Middle frontal gyrus (tissue), 1 donor: ENCODE measurements around the gene SLC16A14.

Experiments
- DNase-seq: peaks from one replicate; pipeline ENCODE4 v3.0.0-alpha.2; 2015; ENCODE audit warnings: low spot score; ENCODE audit errors: extremely low spot score

SLC16A14 gene

DNA sequence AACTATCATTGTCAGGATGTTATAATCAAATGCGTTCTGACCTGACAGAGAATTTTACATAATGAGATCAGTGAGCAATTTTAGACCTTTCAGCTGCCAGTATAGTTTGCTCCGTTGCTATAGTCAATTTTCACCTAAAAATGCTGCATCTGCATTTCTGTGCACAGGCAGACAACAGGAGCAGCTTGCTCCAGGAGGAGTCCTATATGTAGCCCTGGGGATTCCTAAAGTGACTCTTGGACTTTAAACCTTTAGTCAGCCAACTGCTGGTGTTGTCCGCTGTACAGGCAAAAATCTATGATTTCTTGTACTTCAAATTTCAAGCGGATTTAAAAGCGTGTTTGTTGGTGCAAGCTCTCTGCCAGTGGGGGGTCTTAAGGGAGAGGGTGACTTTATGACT lies 25.7 kb downstream of the SLC16A14 start:
- no peak for DNase-seq

DNA sequence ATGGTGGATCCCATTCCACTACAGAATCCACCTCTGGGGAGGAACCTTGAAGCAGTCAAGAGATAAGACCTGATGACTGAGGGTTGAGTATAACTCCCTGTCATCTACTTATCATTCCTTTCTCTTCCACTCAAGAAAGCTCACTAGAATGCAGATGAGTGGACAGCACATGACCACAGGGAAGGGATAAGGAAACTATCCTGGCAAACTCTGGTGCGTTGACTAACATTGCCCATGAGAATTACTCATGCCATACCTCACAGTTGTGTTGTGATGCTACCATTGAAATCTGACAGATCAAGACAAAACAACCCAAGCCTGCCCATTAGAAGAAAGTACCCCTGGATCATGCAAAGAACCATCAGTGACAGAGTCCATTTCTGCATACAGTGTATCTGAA lies 26.5 kb downstream of the SLC16A14 start:
- no peak for DNase-seq

DNA sequence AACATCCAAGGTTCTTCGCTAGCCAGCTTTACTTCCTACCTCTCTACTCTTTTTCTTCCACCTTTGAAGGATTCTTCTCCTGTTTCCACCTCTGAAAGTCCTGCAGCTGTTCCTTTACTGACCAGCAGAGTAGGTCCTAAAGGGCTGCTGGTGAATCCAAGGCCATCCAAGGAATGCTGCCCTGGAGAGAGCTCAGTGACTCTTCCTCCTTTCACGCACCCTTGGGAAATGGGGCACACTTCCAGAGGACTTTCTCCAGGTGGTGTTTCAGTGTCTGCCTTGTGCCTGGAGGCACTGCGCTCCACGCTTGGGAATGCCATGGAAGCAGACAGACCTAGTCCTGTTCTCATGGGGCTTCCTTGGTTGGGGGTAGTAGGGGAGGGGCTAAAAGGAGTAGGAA lies 45.4 kb downstream of the SLC16A14 start:
- DNase-seq, result no peak

DNA sequence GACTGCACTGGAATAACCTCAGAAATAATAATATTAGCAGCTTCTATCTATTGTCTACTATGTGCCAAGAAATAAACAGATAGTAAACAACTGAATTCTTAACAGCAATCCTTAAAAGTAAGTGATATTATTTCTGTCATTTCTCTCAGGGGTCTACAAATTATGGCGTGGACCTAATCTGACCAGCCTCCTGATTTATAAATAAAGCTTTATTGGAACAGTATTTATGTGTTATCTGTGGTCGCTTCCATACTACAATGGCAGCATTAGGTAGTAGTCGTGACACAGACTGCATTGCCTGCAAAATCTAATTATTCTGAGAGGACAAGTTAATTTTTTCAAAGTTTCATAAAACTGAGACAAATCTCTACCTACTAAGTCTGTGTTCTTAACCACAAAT lies 49.0 kb downstream of the SLC16A14 start:
- no peak for DNase-seq

DNA sequence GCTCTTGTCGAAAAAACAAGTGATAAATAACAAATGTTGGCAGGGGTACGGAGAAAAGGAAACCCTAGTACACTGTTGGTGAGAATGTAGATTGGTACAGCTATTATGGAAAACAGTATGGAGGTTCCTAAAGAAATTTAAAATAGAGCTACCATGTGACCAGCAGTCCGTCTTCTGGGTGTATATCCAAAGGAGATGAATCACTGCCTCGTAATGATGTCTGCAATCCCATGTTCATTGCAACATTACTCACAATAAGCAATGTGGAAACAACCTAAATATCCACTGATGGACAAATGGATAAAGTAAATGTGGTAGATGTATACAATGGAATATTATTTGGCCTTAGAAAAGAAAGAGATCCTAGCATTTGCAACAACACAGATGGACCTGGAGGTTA lies 50.6 kb downstream of the SLC16A14 start:
- DNase-seq, result no peak

DNA sequence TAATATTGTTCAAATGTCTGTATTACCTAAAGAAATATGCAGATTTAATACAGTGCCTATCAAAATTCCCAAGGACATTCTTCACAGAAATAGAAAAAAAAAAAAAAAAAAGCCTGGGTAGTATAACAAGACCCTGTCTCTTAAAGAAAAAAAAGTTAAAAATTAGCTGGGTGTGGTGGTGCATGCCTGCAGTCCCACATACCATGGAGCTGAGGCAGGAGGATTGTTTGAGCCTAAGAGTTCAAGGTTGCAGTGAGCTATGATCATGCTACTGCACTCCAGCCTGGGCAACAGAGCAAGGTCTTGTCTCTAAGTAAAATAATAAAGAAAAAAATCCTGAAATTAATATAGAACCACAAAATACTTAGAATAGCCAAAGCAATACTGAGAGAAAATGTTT lies 51.9 kb downstream of the SLC16A14 start:
- no peak for DNase-seq

DNA sequence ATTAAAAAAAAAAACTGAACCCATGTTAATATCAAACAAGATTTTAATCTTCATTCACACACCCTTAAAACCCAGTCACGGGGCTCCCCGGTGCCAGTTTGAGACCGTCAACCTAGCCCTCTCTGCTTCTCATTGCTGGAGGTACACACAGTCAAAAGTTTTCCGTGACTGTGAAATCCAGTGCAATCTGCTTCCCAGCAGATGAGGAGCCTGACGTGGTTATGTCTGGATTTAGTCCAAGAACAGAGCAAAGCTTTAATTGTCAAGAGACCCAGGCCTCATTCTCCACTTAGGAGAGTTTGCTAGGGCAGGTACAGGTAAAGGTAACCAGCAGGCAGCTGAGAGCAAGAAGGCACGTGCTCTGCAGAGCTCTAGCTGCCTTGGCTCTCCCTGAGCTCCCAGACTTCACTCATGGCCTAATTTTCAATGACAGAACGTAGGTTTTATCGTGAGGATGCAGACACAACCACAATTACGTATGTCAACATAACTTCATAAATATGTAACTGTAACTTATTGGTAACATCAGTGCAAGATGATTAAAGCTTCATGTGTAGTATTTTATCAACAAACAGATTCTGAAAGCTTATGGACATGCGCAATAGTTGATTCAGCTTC lies 56.3 kb downstream of the SLC16A14 start:
- DNase-seq, result no peak

DNA sequence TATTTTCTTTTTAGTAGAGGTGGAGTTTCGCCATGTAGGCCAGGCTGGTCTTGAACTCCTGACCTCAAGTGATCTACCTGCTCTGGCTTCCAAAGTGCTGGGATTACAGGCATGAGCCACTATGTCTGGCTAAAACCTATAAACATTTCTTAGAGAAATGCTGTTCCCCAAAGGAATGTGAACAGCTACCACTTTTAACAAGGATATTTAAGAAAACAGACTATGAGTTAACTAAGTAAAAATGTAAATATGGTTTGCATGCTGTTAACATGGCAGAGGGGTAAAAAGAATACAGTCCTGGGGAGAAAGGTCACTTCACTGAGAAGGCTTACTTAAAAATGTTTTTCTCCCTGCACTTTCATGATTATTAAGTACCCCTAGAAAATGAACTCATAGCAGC lies 57.1 kb downstream of the SLC16A14 start:
- no peak for DNase-seq

DNA sequence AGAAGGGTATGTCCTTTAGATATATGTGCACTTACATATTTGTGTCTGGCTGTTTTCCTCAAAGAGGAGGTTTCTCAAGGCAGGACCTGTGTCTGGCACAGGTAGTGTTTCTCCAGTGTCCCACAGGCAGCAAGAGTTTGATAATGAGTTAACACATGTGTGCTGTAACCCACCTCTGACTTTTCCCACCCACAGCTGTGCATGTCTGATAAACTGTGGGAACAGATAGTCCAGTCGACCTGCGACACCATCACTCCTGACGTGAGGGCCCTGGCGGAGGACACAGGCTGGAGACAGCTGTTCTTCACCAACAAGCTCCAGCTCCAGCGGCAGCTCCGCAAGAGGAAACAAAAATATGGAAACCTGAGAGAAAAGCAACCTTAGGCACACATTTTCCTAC lies 58.2 kb downstream of the SLC16A14 start:
- no peak for DNase-seq

DNA sequence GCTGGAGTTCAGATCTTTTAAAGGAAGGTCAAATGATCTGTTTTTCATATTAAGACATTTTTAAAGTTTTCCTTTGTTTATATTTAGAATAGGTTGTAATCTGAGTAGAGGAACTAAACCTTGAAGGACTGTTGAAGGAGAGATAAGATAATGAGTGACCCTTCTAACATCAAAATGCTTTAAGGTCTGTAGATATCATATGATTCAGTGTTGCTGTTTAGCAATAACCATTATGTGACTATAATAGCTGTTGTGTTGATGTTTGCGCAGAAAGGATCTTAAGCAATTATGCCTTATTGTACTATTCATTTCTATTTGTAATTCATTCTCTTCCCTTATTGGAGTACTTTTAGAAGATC lies 60.0 kb downstream of the SLC16A14 start:
- no peak for DNase-seq

DNA sequence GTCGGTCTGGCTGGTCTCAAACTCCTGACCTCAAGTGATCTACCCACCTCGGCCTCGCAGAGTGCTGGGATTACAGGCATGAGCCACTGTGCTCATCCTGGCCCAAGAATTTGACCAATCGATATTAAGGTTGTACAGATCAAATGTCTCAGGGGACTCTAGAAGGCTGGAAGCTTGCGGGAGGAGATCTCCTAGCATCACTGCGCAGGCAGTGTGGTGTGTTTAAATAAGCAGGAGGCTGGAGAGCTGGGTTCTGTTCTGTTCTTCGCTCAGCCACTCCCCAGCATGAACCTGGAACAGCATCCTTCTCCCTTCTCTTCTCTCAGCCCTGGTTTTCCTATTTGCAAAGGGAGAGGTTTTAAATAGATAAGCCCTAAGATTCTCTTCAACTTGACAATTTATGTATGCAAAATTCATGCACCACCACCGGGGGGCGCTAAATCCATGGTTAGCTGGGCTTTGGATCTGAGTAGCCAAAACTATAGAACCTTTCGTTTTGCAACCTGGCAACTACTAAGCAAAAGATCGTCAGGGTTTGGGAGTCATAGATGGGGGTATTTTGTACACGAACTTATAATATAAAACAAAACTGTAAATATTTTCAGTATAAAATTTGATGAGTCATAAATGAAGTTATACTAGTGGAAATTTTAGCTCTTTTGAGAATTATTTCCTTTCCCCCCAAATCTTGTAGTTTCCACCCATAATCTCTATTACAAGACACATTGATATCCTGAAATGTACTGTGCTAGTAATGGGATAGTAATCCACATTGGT lies 60.6 kb downstream of the SLC16A14 start:
- peak; percentile 56 for DNase-seq

DNA sequence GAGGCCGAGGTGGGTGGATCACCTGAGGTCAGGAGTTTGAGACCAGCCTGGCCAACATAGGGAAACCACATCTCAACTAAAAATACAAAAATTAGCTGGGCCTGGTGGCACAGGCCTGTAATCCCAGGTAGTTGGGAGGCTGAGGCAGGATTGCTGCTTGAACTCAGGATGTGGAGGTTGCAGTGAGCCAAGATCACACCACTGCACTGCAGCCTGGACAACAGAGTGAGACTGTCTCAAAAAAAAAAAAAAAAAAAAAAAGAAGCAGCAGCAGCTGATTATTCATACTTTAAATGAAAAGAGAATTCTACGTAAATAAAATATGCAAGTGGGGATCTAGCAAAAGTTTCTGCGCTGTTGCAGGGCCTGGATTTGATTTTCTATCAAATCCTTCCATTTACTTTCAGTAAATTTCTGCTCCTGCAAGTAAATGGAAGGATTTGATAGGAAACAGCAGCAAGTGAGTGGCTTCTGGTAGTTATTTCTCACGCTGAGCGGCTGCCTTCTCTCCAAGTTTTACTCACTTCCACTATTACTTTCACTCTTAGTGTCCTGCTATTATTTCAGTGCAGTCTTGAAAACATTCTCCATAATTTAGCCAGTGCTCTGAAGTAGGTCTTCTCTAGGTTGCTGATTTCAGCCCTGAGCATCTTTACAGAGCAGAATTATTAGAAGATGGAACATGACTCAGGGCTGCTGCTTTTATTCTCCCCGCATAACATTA lies 68.4 kb downstream of the SLC16A14 start:
- no peak for DNase-seq

DNA sequence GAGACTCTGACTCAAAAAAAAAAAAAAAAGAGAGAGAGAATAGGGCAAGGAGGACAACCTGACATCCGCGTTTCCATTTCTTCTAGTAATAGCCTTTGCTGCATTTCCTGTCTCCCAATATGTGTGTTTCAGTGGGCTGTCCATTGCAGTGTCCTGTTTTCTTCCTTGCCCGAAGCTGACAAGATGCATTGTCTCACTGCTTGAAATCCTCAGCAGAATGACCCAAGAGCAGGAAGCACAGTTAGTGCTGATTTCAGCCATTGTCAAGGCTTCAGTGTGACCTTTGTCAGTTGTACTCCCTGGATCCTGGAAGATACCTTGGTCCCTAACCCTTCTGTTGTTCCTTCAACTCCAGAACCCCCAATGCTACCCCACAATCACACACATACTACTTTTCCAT lies 71.2 kb downstream of the SLC16A14 start:
- DNase-seq, result no peak

DNA sequence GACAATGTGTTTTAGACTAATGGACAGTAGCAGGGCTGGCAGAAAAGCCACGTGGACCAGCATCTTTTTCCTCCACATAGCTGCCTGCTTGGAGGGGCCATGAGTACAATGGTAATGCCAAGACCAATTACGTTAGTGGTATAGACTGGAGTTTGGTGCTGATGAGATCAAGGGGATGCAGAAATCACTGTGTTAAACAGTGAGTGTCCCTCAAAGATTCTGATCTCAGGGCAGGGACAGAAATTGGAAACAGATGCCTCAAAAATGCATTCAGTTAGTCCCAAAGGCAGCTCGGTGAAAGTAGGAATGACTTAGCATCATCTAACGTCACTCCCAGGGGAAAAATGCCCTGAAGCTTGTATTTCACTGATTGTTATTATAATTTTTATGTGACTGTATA lies 72.4 kb downstream of the SLC16A14 start:
- no peak for DNase-seq

DNA sequence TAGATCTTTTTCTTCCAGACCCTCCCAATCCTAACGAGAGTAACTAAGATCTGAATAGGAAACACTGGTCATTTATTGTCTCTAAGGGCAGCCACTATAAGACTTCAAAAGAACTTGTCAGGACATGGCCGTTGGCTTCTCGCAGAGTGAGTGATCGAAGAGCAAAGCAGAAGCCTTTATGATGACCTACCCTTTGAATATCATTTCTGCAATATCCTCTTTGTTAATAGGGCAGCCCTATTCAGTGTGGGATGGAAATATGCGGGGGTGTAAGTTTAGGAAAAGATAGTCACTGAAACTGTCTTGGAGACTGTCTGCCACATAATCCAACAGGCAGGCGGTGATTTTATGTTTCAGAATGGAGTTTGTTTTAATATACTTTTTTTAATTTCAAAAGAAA lies 75.5 kb downstream of the SLC16A14 start:
- no peak for DNase-seq
